ENCODE data around the gene HGFAC. TPM values are rescaled to one million over a fixed set of nuclear protein-coding genes. Genes with fewer than 3 reads are reported as not detected.

Gene HGFAC
- total RNA-seq, 2 donors from 2014 or later, result 0.52 TPM; not detected in 1

- no peak overlapping the region for H3K9ac ChIP-seq (ENCODE audit: low read depth in 2 of 2, low read length in 2 of 2)
- no peaks in the 10 kb centered on the region for H3K9me3 ChIP-seq
- H3K36me3 ChIP-seq, result no peaks in the 10 kb centered on the region
- H3K27ac ChIP-seq, result no peak overlapping the region
- no peak for DNase-seq
- H3K4me3 ChIP-seq, result no peak overlapping the region
- intact Hi-C loops (cut with DNase I), result loop anchor here (5.0 kb wide), 2 partner anchors 97 to 252 kb away; no protein-coding TSS in a partner anchor
- TF ChIP-seq CTCF (IDR thresholded peaks at IDR 0.05), result no peak
- H3K27me3 ChIP-seq, result no peaks in the 10 kb centered on the region
- H3K4me1 ChIP-seq, result no peaks in the 10 kb centered on the region
These were observed 2.8 kb downstream of the HGFAC start for GRCh38 chr4:3444351-3445110.

DNA sequence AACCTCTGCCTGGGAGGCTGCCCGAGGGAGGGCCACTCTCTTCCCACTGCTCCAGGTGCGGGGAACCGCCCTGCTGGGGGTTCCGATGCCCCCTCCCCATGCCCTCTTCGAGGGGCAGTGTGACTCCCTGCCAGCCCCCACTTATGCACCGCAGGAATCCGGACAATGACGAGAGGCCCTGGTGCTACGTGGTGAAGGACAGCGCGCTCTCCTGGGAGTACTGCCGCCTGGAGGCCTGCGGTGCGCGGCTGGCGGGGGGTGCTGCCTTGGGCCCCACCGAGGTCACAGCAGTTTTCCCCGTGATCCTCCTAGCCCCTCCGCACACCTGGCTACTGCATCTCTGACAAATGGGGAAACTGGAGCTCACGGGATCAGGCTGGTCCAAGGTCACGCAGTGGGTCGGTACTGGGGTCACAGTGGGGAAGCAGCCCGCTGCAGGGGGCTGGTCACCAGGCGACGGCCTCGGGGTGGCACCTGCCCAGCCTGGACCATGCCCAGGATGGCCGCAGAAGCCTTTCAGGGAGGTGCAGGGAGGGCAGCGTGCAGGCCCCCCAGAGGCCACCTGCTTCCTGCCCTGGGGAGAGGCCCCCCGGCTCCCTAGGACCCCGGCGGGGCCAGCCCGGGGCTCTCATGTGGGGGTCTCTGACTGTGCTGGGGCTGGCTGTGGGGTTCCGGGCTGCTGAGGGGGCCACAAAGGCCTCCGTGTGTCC is 3.5 kb downstream of the HGFAC start:
- H3K36me3 ChIP-seq, result no peaks in the 10 kb centered on the region
- H3K4me1 ChIP-seq, result no peaks in the 10 kb centered on the region
- intact Hi-C loops (cut with DNase I), result no loop called here
- no peak overlapping the region for H3K27ac ChIP-seq
- H3K9ac ChIP-seq (ENCODE audit: low read depth in 2 of 2, low read length in 2 of 2), result no peak overlapping the region
- no peaks in the 10 kb centered on the region for H3K9me3 ChIP-seq
- H3K27me3 ChIP-seq, result no peaks in the 10 kb centered on the region
- no peak for DNase-seq
- no peak for TF ChIP-seq CTCF (IDR thresholded peaks at IDR 0.05)
- H3K4me3 ChIP-seq, result no peak overlapping the region

DNA sequence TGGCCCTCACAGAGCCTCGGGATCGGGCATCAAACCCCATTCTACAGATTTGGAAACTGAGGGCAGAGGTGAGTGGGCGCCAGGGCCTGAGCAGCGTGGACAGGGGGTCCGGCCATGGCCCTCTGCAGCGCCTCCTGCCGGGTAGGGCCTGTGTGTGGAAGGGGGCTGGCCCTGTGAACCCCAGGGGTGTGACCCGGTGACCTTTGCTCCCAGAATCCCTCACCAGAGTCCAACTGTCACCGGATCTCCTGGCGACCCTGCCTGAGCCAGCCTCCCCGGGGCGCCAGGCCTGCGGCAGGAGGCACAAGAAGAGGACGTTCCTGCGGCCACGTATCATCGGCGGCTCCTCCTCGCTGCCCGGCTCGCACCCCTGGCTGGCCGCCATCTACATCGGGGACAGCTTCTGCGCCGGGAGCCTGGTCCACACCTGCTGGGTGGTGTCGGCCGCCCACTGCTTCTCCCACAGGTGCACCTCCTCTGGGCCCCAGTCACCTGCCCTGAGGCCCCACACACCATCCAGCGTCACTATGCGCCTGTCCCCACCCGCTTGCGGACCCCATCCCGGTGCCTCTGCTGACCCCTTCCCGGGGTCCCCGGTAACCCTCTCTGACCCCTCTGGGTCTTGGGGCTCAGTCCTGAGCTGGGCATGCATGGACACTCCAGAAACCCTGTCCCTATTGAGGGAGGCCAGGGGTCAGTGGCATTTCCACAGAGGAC is 4.2 kb downstream of the HGFAC start:
- Histone ChIP-seq H3K4me3 (no peak overlapping the region), H3K36me3 (no peaks in the 10 kb centered on the region), H3K27ac (no peak overlapping the region), H3K9me3 (no peaks in the 10 kb centered on the region), H3K27me3 (no peaks in the 10 kb centered on the region), H3K9ac (ENCODE audit: low read depth in 2 of 2, low read length in 2 of 2) (no peak overlapping the region), H3K4me1 (no peaks in the 10 kb centered on the region)
- no peak for DNase-seq
- TF ChIP-seq CTCF (IDR thresholded peaks at IDR 0.05), result no peak
- intact Hi-C loops (cut with DNase I), result no loop called here

DNA sequence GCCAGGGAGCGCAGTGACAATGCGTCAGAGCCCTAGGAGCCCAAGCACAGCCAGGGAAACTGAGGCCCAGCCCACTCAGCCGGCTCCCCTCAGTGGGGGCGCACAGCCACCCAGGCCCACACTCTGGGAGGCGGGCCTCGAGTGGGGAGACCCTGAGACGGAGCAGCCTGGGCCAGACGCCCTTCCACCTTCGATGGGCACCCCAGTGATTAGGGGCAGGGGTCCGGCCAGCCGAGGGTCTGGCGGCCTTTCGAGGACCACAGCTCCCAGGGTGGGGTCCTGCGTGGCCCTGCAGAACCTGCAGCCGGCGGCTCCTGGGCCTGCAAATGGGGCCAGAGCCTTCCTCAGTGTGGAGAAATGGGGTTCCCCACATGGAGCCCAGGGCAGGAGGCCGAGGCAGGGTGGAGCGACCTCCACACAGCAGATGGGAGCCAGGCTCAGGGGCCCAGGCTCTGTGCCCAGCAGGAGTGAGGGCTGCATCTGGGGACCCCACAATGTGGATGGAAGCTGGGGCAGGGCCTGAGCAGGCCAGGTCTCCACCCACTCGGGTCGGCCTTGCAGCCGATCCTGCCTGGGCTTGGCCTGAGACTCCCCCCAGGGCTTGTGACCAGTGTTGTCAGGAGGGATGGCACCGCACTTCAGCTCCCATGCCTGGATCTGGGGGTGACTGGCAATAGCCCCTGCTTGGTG is 5.0 kb downstream of the HGFAC start:
- H3K4me1 ChIP-seq, result no peaks in the 10 kb centered on the region
- intact Hi-C loops (cut with DNase I), result no loop called here
- H3K4me3 ChIP-seq, result no peak overlapping the region
- H3K9me3 ChIP-seq, result no peaks in the 10 kb centered on the region
- no peaks in the 10 kb centered on the region for H3K27me3 ChIP-seq
- TF ChIP-seq CTCF (IDR thresholded peaks at IDR 0.05), result no peak
- H3K27ac ChIP-seq, result no peak overlapping the region
- DNase-seq, result no peak
- H3K9ac ChIP-seq (ENCODE audit: low read depth in 2 of 2, low read length in 2 of 2), result no peak overlapping the region
- H3K36me3 ChIP-seq, result no peaks in the 10 kb centered on the region
